Measurements from ENCODE around the gene CNTNAP2. TPM values are rescaled to one million over a fixed set of nuclear protein-coding genes. Genes with fewer than 3 reads are reported as not detected.

Gene CNTNAP2
- total RNA-seq, 1 donor = under 0.01 TPM

GRCh38 chr7:147541261-147541660 is 1424.7 kb downstream of the CNTNAP2 start:
- H3K4me3 ChIP-seq (ENCODE audit: low read depth, low read length) = no peak overlapping the region
- no peak for TF ChIP-seq CTCF (IDR thresholded peaks at IDR 0.05; ENCODE audit: insufficient read depth, low read length)
- no peak for DNase-seq (ENCODE audit: low read depth)

- DNase-seq (ENCODE audit: low read depth) = no peak
- TF ChIP-seq CTCF (IDR thresholded peaks at IDR 0.05; ENCODE audit: insufficient read depth, low read length) = peak; percentile 26
- H3K4me3 ChIP-seq (ENCODE audit: low read depth, low read length) = no peak overlapping the region
These were observed 1430.8 kb downstream of the CNTNAP2 start for GRCh38 chr7:147547252-147547897.

GRCh38 chr7:147556317-147556716 is 1439.7 kb downstream of the CNTNAP2 start:
- no peak for TF ChIP-seq CTCF (IDR thresholded peaks at IDR 0.05; ENCODE audit: insufficient read depth, low read length)

GRCh38 chr7:147563669-147564068 is 1447.1 kb downstream of the CNTNAP2 start:
- TF ChIP-seq CTCF (IDR thresholded peaks at IDR 0.05; ENCODE audit: insufficient read depth, low read length) = no peak
- DNase-seq (ENCODE audit: low read depth) = no peak
- H3K4me3 ChIP-seq (ENCODE audit: low read depth, low read length) = no peak overlapping the region

More at GRCh38 chr7:147556317-147556716, 1439.7 kb downstream of the CNTNAP2 start:
- H3K4me3 ChIP-seq (ENCODE audit: low read depth, low read length) = no peak overlapping the region
- DNase-seq (ENCODE audit: low read depth) = no peak

GRCh38 chr7:147564786-147565476 is 1448.3 kb downstream of the CNTNAP2 start:
- H3K4me3 ChIP-seq (ENCODE audit: low read depth, low read length) = no peak overlapping the region
- no peak for TF ChIP-seq CTCF (IDR thresholded peaks at IDR 0.05; ENCODE audit: insufficient read depth, low read length)
- no peak for DNase-seq (ENCODE audit: low read depth)

- no peak overlapping the region for H3K4me3 ChIP-seq (ENCODE audit: low read depth, low read length)
- no peak for TF ChIP-seq CTCF (IDR thresholded peaks at IDR 0.05; ENCODE audit: insufficient read depth, low read length)
- no peak for DNase-seq (ENCODE audit: low read depth)
These were observed 1450.4 kb downstream of the CNTNAP2 start for GRCh38 chr7:147567043-147567442.

All from fibroblast of the aortic adventitia (primary cell).